Limb (tissue), 2 donors: ENCODE measurements around the gene POLE3.
"Not testable (repeated sequence)": the region's sequence is repeated elsewhere in the genome, so short reads cannot be mapped to it uniquely, and the experiment has no call there.

Experiments used
- DNase-seq, 2 donors: peaks; one replicate each; pipeline ENCODE4 v3.0.0-alpha.2; 2016; ENCODE audit errors: extremely low spot score in 2 of 2

Gene POLE3, protein sequence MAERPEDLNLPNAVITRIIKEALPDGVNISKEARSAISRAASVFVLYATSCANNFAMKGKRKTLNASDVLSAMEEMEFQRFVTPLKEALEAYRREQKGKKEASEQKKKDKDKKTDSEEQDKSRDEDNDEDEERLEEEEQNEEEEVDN

DNA sequence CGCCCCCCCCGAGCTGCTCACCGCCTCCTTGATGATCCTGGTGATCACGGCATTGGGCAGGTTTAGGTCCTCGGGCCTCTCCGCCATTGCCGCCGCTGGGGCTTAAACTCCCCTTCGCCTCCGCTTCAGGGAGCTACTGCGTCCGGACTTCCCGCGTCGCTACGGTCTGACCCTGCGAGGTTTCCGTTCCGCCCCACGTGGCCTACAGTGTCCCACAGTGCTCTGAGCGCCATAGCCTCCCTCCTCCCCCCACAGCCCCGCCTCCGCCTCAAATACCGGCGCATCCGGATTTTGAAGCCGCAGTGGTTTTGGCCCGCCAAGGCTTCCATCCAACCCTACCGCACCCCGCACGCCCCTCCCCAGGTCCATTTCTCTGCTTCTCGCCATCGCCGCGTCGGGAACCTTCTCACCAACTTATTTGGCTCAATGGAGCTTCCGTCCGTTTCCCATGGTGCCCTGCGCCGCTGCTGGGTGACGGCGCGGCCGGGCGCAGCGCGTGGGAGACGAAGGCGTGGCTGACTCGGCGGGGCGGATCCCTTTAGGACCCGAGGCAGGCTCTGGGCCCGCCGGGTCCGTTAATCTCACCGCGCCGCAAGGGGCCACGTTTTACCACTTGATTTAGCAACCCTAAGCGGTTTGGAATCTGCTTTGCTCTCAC, at the start of gene POLE3, which contains the start of gene C9orf43:
POLE3 (minus strand) TSS at position 469 of the 658 bp plus-strand sequence; CDS start at position 87, 382 bp downstream.
C9orf43 (plus strand) TSS at position 541 of the 658 bp plus-strand sequence. CDS start 2,747 bp downstream, outside the sequence.
- peak; percentile 96 for DNase-seq

DNA sequence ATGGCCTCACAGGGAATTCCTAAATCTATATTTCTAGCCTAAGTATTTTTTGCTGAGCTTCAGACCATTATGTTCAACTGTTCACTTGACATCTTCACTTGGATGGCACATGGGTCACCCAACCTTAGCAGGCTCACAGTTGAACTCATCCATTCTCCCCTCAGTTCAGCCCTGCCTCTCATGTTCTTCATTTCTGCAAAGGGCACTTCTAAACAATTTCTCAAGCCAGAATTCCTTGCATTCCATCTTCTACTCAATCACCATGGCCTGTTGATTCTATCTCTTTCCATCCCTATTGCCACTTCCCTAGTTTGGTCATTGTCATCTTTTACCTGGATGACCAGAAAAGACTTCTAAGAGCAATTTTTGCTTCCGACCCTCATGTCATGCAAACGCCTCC, 45.8 kb upstream of the POLE3 start:
- DNase-seq = no peak

DNA sequence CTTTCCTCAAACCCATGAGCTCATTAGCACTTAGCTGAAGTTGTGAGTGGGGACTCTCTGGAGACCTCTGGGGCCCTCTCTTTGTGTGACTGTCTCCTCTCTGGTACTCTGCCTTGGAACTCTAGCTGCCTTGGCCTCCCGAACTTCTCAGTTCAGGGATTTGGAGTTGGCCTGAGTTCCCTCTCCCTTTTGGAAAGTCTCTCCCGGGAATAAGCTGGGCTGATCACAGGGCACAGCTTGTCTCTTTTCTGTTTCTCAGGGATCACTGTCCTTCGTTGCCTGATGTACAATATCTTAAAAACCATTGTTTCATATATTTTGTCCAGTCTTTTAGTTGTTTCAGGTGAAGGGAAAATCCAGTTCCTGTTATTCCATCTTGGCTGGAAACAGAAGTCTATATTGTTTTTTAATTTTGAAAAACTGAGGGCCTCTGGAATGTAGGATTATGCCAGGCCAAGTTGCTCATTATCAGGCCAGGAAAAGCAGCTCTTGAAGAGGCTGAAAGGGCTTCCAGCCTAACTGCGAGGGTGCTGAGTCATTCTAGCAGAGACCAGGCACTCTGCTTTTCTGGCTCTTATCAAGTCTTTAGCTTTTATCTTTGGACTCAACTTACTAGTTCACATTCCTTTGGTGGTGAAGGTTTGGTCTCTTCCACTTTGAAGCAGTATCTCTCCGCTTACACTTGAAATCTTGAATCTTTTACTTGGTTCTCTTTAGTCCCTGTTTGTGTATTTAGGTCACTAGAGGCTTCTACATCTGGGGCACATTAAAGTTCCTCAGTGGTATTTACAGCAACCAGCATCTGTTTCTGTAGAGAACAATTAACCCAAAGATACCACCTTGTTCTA, 44.7 kb upstream of the POLE3 start:
- DNase-seq = no peak

DNA sequence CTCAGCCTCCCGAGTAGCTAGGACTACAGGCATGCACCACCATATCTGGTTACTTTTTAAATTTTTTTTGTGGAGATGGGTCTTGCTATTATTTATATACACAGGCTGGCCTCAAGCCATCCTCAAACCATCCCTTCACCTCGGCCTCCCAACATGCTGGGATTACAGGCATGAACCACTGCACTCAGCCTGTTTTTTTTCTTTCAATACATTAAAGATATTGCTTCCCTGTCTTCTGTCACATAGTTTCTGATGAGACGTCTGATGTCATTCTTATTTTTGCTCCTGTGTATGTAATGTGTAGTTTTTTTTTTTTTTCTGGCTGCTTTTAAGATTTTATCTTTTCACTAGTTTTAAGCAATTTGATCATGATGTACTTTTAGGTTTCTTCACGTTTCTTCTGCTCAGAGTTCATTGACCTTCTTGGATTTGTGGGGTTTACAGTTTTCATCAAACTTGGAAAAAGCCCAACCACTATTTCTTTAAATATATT, 41.7 kb upstream of the POLE3 start:
- DNase-seq = no peak

DNA sequence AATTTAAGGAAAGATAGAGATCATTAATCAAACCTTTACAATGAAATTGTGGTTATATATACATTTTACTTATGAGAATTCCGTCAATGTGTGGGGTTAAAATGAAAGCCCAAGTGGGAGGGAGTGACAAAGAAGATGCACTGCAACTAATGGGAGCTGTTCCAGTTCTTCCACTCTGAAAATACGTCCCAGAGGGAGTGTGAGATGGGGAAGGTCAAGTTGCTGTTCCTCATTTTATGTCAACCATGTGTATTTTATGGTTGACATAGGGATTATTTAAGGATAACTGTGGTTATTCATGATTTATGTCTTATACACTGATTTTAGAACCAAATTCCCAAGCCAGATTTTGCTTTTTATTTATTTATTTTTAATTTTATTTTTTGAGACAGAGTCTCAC, 38.9 kb upstream of the POLE3 start:
- no peak for DNase-seq

DNA sequence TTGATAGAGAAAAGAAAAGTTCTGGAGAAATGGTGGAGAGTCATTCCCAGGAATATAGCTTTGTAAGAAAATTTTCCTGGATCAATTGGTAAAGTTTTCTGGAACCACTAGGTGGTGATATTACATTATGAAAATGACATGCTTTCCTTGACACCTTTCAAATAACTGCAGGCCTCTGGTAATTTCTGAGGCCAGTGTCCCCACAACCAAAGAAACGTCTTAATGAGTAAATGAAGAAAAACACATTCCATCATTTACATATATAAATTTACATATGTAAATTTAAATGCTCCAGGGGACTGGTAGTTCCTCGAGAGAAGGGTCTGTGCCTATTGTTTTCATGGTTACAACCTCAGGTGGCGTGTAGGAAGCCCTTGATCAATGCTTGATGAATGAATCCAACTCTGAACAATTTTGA, 35.9 kb upstream of the POLE3 start:
- peak in 1 of 2 donors; percentile 72 for DNase-seq

DNA sequence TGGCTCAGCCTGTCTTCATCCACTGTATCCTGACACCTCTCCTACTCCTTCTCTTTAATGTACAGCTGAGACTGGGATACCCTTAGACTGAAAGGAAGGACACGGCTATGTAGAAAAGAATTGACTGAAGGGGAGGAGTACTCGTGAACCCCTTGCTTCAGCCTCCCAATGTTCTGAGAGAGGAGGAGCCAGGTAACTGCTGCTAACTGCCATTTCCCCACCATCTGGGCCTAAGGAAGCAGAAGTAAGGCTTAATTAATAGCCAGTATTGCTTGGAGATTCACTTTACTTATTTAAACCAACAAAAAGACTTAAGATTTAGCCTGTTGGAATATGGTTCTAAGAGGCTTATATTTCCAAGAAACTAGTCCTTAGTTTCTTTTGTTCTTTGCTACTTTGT, 34.3 kb upstream of the POLE3 start:
- no peak for DNase-seq

DNA sequence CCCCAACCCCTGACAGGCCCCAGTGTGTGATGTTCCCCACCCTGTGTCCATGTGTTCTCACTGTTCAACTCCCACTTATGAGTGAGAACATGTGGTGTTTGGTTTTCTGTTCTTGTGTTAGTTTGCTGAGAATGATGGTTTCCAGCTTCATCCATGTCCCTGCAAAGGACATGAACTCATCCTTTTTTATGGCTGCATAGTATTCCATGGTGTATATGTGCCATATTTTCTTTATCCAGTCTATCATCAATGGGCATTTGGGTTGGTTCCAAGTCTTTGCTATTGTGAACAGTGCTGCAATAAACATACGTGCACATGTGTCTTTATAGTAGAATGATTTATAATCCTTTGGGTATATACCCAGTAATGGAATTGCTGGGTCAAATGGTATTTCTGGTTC, 27.2 kb upstream of the POLE3 start:
- DNase-seq = not testable (repeated sequence)

DNA sequence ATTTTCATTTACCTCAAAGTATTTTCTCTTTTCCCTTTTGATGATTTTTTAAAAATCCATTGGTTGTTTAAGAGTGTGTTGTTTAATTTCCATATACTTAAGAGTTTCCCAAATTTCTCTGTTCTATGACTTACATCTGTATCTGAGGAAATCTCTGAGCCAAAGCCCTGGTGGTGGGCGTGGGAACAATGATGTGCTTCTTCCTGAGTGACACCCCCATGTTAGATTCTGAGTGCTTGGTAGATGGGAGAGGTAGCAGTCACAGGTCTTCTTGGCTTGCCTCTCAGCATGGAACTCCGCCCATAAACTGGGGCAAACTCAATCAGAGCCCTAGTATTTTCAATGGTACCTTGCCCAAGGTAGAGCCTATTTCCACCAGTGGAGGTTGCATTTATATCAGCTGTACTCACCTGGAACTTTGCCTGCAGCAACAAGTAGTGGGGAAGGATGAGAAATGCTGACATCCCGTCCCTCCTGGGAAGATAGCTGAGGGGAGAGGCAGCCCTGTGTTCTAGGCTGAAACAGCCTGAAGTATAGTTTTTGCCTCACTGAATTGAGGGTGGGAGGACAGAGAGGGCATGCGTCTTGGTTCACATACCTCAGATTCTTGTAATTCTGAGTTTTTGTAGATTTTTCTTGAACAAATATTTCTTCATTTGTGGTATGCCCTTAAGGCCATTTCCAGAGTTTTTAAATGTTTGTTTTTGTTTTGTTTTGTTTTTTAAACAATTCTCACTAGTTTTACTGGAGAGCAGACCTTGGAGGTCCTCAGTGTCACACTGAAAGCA, 26.4 kb upstream of the POLE3 start:
- DNase-seq = no peak

DNA sequence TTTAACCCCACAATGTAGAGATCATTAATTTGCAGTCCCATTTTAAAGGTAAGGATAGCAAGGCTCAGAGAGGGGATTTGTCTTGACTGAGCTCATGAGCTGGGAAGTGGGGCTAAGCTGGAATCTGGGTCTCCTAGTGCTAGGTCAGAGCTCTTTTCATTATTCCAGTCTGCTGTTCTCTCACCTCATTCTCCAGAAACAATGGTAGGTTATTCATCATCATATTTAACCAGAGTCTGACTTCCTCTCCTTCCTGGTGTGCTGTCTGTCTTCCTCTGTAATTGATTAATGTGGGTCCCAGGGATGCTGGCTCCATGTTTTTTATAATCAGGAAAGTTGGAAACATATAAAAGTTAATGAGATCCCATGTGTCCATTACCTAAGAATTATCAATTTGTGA, 20.7 kb upstream of the POLE3 start:
- no peak for DNase-seq

DNA sequence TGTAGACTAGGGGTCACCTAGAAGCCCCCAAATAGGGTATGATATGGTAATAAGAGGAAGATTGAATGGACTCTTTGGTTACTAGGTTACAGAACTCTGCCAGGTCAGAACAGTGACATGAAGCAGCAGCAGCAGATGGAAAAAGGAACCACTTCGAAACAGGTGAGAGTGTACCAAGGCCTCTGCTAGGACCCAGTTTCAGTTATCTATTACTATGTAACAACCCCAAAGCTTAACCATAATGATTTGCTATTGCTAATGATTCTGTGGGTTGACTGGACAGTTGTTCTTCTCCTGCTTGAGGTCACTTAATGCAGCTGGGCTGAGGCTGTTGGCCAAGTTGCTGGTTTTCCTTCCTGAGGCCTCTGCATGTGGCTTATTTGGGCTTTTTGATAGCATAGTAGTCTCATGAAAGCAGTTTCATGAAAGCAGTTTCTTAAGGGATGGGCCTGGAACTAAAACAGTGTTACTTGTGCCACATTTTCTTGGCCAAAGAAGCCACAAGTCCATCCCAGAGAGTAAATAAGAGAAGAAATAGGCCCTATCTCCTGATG, 17.7 kb upstream of the POLE3 start:
- DNase-seq = no peak

DNA sequence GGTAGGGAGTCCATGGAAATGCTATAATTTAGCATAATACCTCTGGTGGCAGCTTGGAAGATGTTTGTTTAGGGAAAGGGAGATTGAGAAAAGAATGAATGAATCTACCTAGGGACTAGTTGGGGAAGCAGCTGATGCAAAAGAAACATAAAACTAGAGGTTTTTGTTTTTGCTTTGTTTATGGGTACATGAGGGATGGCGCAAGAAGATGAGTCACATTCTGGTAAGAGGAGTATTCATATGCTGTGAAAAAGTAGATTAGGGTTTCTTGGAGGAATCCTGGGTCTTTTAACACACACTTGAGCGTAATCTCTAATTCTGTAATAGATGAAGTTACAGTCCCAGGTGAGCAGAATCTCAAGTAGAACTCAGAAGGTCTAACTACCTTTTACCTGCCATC, 17.2 kb upstream of the POLE3 start:
- DNase-seq = no peak

DNA sequence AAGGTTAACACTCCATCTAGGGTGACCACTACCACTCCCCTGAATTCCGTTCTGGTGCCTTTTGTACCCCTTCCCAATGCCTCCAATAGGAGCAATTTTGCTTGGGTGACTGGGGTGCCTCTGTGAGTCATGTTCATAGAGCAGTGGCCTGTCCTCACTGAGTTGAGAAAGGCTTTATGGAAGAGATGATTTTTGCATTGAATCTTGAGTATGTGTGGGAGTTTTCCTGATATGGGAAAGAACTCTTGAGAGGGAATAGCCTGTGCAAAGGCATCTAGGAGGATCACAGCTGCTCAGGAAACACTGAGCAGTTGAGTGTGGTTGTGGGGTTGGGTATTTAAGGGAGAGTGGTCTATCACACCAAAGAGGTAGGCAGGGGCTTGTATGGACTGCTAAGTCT, 16.2 kb upstream of the POLE3 start:
- DNase-seq = no peak

DNA sequence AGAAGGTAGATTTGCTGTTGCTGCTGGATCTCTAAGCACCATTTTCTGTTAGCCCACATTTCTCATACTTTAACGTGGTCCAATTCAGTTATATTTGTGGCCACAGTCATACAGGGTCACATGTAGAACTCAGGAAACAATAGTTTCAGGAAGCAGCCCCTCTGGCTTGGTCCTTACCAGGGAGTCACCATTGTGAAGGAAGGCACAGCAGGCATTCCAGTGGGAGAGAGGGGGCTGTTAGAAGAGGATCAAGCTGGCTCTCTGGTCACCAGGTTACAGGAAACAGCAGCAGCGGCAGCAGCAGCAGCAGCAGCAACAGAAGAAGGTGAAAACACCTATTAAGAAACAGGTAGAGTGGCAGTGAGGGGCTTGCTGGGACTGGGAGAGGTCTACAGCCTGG, 14.6 kb upstream of the POLE3 start:
- no peak for DNase-seq

DNA sequence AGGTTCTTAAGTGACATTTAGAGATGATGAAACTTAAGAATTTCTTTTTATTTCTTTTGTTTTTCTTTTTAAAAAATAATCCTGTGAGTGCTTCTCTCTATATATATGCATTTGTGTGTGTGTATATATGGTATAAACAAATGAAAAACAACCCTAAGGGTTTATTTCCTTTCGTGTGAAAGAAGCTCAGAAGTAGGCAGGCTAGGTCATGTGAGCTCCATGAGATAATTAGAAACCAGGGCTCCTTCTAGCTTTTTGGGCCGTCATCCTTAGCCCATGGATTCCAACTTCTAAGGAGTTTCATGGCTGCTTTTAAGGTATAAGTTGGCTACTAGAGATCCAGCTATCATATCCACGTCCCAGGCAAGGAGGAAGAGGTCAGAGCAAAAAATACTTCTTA, 11.3 kb upstream of the POLE3 start:
- DNase-seq = no peak

DNA sequence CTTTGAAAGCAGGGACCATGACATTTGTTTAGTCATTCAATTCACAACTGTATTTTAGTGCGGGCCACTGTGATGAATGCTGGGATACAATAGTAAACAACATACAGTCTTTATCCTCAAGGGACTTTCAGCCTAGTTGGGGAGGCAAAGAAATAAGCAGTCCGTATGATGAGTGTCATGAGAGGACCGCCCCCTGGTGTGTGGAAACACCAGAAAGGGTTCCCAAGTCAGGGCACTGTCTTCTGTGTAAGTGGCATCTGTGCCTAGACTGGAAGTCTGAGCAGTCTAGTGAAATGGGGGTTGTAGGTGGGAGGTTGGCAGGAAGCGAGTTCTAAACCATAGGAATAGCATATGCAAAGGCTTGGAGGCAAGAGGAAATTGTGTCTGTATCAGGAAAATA, 6.9 kb upstream of the POLE3 start:
- DNase-seq = no peak

DNA sequence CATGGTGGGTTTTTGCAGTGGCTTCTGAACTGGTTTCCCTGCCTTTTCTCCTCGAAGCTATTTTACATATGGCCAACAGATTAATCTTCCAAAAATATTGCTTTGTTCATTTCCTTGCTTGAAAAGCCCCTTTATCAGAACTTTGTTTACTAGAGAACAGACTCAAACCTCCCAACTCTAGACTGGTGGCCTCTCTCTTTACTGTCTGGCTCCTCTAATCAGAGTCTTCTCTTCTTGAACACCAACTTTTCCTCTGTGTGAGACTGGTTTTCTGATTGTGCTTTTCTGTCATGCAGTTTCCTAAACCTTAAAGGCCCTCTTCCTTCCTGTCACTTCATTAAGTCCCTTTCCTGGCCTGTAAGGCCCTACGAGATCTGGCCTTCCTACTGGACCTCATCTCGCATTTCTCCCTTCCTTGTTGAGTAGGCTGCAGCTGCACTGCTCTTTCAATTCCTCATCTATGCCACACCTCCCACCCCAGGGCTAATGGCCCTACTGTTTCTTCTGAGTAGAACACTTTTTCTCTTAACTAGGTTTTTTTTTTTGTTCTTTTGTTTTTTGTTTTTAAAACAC, 5.8 kb upstream of the POLE3 start:
- no peak for DNase-seq

DNA sequence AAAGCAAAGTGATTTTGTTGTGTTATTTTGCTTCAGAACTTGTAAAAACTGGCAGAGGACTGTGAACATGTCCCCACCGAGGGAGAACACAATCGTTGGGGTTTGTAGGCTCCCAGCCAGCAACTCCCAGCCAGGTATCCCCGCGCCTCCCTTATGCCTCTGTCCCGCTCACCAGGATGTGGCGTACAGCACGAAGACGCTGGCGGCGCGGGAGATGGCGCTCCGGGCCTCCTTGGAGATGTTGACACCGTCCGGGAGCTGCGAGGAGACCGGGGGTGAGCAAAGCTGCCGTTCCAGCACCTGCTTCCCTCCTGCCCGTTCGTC, 630 bp downstream of the POLE3 start:
- DNase-seq = no peak

DNA sequence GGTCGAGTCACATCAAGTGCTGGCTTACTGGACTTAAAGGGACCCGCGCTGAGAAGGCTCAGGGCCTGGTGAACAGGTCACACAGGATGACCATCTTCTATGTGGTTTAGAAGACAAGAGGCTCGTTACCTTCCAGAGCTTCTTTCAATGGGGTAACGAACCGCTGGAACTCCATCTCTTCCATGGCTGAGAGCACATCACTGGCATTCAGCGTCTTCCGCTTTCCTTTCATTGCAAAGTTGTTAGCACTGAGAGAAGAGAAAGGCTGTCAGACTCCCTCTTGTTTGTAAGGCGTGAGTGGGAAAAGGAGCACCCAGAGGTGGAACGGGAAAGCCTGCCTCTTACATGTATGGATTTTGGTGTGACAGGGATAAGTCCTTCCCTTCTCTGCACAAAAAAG, 994 bp downstream of the POLE3 start:
- no peak for DNase-seq

DNA sequence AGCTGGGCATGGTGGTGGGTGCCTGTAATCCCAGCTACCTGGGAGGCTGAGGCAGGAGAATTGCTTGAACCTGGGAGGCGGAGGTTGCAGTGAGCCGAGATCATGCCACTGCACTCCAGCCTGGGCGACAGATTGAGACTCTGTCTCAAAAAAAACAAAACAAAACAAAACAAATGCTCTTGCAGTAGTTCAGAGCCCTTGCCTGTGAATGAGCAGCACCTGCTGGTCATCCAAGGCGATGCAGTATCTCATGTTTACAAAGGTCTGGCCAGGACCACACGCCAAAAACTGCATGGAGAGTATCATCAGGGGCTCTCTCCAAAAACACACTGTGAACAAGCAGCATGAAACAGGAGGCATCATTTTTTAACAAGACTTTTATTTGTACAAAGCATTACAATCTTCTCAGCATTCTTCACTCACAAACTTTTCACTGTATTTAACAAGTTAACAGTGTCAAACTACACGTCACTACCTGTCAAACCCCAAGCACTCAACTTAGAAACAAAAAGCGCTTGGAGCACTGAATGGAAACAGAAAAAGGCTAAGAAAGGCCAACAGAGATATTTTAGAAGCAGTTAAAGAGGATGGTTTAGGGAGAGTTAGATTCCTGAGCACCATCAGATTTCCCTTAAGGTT, 3.5 kb downstream of the POLE3 start:
- peak; percentile 62 to 69 for DNase-seq

DNA sequence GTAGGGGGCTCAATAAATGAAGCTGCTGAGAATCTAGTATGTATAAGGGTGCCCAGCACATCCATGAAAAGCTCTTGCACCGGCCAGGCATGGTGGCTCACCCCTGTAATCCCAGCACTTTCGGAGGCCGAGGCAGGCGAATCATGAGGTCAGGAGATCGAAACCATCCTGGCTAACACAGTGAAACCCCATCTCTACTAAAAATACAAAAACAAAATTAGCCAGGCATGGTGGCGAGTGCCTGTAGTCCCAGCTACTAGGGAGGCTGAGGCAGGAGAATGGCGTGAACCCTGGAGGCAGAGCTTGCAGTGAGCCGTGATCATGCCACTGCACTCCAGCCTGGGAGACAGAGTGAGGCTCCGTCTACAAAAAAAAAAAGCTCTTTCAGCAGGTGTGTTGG, 4.1 kb downstream of the POLE3 start:
- DNase-seq = not testable (repeated sequence)
